NCI-H1105 (cell line): ENCODE data around the gene OR4N2.
"Not testable (repeated sequence)": the region's sequence is repeated elsewhere in the genome, so short reads cannot be mapped to it uniquely, and the experiment has no call there.

Source experiments
- DNase-seq: peaks from one replicate; lab custom pipeline; 2025; lab: John Stamatoyannopoulos, UW

OR4N2 gene

GRCh38 chr14:19834203-19834848 lies 30.8 kb downstream of the OR4N2 start:
- not testable (repeated sequence) for DNase-seq

- DNase-seq = no peak
Measured at GRCh38 chr14:19838433-19838832, 34.9 kb downstream of the OR4N2 start.

GRCh38 chr14:19851365-19851764 lies 47.8 kb downstream of the OR4N2 start:
- no peak for DNase-seq

- not testable (repeated sequence) for DNase-seq
Measured at GRCh38 chr14:19866061-19866669, 62.6 kb downstream of the OR4N2 start.

GRCh38 chr14:19873178-19873577 lies 69.6 kb downstream of the OR4N2 start:
- no peak for DNase-seq

GRCh38 chr14:19874842-19875241 lies 71.3 kb downstream of the OR4N2 start, which contains the start of gene OR4K2:
TSS of gene OR4K2 (plus strand) at chr14:19875142. CDS start at chr14:19876268, 1,126 bp downstream.
- DNase-seq = no peak

GRCh38 chr14:19878029-19878642 lies 74.6 kb downstream of the OR4N2 start:
- DNase-seq = no peak
